GM18520 (cell line): ENCODE measurements around the gene RPGRIP1L.

Source experiments
- ATAC-seq: cut with Tn5 transposase; IDR thresholded peaks from one replicate; pipeline ENCODE4 v1.9.1; 2021; ENCODE audit not compliant: unreplicated experiment

The RPGRIP1L gene

DNA sequence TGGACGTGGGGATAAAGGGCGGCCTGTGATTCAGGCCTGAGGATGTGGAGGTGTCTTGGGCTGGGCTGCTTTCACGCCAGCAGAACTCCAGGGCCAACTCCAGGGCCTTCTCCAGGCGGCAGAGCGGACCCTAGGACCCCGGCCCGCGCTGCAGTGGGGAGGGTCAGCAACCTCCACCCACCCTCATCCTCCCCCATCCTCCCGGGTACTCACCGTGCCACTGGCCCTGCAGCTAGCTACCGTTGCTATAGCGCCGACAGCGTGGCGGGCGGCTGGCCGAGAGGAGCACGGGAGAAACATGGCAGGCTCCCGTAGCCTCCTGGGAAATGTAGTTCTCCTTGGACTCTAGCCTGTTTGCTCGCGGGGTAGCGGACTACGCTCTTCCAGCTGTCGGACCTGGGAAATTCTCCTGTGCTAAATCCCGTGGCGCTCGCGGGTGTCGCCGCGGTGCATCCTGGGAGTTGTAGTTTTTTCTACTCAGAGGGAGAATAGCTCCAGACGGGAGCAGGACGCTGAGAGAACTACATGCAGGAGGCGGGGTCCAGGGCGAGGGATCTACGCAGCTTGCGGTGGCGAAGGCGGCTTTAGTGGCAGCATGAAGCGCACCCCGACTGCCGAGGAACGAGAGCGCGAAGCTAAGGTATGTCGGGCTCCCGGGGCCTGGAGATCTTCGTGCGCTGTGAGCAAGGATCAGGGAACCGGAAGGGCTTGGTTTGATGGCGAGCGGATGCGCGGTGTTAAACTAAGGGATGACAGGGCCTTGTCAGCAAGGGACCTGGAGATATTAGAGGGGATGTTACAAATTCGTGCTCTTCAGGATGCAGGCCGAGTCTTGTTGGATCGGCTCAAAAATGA lies at the start of gene RPGRIP1L, which contains the start of gene FTO:
Gene RPGRIP1L (minus strand): TSS at position 270 of the 855 bp plus-strand sequence. CDS start 3,136 bp downstream, outside the sequence.
Gene FTO (plus strand): TSS at position 567 of the 855 bp plus-strand sequence.
- peak; percentile 98 for ATAC-seq

DNA sequence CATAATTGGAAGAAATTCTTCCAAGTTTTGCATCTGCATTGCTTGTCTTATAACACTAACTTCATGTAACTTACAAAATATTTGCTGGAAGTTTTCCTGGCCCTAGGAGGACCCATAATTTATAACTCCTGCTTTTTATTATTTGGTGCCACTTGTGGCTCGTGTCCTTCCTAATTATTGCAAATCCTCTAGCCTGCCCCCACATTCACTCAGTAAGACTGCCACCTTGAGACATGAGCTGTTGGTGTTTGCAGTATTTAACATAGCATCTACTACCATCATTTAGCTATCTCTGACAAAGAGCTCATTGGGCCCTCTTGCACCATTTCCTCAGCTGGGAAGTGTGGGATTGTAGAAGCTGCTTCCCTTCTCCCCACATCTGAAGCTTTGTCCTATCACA lies 49.8 kb upstream of the RPGRIP1L start:
- ATAC-seq = no peak

DNA sequence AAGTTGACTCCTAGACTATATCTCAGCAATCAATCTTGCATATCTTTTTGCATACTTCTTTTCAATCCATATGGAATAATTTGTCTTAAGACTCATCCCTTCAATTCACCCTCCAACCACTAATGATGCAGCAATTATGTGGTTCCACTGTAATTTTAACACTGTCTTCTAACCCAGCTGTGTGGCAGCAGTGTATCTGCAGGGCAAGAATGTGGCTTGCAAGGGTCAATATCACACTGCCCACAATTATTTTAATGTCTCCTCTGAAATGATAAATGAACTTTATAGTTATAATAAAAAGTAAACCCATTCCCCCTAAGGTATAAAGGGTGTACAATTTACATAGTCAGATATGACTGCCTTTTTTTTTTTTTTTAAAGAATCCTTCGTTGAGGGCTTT lies 48.9 kb upstream of the RPGRIP1L start:
- no peak for ATAC-seq

DNA sequence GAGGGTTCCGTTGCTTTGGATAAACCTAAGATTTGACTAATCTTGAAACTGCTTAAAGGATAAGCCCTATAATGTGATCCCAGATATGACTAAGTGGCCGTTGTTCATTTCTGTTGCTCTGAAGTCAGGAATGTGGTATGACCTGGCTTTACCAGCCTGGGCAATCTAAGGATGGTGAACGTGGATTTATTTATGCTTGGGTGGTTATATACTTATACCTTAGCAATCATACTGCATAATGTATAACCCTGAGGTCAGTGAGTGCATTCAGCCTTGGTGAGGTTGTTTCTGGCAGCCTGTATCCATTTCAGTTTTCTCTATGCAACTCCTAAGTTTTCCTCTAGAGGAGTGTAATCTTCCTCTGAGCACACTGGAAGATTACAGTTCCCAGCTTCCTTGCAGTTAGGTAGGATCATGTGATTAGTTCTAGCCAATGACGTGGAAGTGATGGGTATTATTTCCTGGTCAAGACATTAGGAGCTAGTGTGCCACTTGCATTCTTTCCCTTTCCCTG lies 42.2 kb upstream of the RPGRIP1L start:
- ATAC-seq = no peak

DNA sequence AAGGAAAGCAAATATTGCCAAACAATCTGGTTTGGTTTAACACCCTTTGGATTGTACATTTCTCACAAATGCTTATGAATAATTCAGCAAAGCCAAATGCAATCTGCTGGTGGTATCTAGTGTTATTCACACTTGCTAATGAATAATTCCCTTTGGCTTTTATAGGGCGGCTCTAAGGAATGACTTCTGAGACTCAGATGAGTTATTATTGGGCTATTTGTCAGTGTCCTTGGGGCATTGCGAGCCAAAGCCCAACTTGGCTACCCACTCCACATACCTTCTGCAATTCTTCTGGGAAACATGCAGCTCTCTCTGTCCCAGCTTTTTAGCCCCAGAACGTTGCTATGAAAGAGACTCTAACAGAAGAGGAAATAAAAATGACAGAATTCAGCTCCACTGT lies 41.4 kb upstream of the RPGRIP1L start:
- ATAC-seq = no peak

DNA sequence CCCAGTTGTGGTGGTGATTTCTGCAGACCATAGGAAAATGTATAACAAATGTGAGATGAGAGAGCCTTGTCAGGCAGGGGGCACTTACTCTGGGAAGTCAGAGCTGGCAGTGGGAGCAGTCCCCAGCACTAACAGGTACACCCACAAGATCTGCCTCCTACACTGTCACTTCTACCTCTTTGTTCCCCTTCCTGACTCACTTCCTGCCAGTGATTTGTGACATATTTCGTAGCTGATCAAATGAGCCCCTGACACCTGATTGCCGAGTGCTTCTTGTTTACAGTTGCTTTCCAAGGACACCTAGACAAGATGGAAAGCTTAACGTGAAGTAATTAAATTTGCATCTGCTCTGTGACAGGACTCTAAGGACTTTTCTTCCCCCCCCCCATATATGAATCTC lies 40.8 kb upstream of the RPGRIP1L start:
- ATAC-seq = no peak

DNA sequence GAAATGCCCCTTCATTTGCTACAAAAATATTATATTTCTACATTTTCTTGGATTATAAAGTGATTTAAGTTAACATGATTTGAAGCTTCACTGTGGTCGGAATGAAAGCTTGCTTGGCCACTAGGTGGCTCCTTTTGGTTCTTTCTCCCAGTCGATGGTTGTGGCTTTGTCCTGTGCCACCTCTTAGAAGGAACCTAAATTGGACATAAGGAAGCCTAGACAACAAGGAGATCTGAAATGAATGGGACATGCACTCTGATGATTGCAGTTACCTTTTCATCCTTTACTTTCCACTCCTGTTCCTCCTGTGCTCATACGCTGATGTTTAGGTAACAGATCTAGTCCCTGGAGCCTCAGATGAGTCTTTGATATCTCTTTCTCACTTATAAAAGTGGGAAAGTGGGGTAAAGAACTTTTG lies 39.5 kb upstream of the RPGRIP1L start:
- no peak for ATAC-seq

DNA sequence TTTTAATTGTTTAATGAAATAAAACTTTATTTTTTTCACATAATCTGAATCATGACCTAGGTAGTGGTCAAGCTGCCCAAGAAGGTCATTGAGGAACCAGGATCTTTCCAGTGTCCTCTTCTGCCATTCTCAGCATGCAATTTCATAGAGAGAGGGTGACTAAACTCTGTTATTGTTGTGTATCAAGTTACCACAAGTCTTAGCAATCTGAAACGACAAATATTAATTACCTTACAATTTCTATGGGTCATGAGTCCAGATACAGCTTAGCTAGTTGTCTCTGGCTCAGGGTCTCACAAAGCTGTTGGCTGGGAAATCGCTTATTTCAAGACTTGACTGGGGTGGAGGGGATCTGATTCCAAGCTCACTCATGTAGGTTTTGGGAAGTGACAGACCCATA lies 37.9 kb upstream of the RPGRIP1L start:
- no peak for ATAC-seq

DNA sequence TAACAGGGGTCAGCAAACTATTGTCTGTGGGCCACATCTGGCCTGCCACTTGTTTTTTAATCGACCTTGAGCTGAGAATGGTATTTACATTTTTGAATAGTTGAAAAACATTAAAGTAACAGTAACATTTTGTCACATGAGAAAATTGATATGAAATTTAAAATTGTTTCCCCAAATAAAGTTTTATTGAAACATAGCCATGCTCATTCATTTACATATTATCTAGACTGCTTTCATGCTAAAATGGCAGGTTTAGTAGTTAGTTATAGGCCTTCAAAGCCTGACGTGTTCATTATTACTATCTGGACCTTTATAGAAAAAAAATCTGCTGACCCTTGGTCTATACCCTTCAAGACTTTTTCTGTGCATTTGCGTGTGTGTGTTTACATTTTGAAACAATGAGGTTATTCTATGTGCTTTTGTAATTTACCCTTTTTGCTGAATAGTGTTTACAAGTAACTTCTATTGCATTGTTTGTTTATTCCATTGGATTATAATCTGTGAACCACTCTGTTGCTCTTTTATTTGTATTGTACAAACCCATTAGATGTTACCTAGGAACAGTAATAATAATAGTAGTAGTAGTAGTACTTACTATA lies 37.4 kb upstream of the RPGRIP1L start:
- ATAC-seq = no peak

DNA sequence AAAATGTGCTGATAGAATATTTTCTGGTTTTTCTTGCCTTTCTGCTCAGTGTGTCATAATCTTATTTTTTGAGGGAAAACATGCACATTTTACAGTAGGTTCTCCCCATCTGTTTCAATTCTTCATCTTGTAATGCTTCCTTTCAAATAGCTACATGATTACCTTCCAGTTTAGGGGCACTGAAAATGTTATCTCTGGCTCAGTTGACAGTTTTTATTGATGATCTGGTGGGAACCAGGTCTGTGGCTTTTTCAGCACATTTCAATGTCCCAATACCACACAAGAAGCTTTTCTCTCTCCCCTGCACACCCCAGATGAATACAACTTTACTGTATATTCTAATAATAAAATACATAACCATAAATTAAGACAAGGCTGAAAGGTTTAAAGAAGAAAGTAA lies 36.8 kb upstream of the RPGRIP1L start:
- no peak for ATAC-seq

DNA sequence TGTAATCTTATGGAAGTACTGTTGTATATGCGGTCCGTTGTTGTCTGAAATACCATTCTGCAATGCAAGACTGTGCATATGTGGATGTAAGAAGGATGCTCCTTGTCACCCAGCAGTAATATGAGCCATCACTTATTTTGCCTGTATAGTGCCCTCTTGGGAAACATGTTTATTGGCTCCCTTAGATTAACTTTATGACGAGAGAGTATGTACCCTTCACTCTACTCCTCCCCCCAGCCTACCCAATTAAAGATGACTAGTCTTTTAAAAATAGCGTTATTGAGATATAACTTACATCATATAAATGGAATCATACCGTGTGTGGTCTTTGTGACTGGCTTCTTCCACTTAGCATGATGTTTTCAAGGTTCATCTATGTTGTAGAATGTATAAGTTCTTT lies 33.9 kb upstream of the RPGRIP1L start:
- ATAC-seq = no peak

DNA sequence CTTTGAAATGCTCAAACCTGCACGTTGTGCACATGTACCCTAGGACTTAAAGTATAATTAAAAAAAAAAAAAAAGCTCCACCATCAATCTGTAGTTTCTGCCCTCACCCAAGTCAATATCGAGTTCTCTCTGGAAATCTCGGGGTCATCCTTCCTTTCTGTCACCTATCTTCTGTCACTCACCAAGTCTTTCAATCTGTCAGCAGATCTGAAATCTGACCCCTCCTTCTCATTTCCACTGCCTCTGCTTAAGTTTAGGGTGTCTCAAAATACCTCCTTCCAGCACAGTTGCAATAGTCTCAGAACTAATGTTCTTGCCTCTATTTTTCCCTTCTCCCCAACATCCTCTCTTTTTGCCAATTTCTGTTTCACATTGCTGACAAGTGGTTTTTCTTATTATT lies 32.6 kb upstream of the RPGRIP1L start:
- ATAC-seq = no peak

DNA sequence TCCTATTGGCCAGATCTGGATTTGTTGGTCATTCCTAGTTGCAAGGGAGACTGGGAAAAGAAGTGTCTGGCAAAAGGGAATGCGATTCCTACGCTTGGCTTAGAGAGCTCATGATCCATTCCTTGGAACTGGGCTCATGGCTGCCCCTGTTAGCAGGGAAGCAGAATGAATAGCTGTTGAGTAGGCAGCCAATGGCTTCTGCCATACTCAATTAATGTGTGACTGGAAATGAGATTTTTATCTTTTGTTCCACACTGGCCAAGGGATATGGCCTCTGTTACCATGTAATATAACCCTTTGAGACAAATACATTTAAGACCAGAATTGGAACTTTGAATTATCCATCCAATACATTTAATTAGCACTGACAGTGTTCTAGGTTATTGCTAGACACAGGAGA lies 31.2 kb upstream of the RPGRIP1L start:
- ATAC-seq = no peak

DNA sequence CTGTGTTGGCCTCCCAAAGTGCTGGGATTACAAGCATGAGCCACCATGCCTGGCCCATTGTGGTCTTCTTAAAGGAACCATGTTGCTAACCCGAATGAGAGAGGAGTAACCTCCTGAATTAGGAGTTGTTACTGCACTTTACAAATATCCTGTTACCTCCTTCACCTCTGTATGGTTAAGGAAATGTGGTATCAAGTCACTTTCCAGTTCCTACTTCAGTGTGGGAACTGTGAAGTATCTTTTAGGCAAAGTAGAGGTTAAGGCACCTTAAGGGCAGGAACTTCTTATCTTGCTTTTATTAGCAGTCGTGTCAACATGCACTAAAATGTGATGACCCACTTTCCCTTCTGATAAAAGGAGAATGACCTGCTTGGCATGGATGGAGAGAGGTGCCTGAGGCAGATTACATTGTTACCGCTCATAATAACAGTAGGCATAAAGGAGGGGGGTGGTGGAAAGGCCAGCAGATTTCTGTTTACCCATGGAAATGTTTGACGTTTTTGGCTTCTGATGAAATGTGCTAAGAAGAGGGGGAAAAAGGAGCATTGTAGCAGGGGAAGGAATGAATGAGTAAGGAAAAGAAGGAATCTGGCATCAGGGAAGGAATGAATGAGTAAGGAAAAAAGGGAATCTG lies 28.8 kb upstream of the RPGRIP1L start:
- no peak for ATAC-seq

DNA sequence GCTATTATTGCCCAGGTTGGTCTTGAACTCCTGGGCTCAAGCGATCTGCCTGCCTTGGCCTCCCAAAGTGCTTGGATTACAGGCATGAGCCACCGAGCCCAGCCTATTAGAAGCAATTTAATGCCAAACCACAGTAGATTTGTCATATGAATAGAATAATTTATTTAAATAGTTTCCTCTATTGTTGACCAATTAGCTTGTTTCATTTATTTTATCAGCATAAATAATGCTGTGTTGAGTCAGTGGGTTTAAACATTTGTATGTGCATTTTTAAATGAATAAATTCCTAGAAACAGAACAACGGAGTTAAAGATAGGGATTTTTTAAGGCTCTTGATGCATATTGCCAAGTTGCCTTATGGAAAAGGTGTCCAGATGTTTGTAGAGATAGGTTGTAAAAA lies 27.0 kb upstream of the RPGRIP1L start:
- no peak for ATAC-seq

DNA sequence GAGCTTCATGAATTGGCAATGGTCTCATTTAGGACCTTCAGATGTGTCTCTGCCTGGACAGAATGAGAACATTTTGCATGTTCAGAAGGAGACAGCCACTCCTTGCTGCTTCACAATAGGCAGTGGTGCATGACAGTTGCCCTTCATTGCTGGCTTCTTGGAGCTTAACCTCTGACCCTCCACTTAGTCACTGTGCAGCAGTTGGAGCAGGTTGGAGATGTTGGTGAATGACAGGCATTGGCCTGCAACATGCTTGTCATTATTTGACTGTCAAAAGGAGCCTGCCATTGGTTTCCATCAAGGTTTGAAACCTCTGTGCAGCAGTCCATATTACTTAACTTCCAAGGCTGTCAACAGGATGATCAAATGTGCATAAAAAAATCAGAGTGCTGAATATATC lies 23.0 kb upstream of the RPGRIP1L start:
- no peak for ATAC-seq

DNA sequence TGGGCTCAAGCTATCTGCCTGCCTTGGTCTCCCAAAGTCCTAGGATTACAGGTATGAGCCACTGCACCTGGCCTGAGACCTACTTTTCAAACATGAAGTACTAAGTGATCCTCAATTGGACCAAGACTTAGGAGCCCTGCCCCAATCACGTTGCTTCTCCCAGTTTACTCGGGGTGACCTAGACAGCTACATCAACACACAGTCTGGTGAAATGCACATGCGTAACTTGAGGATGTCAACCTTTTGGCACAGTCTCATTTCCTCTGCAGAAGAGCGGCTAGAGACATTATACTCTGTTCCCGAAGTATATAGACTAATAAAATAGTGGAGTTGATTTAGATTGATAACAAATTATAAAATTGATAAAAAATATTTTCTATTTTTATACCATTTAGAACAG lies 17.4 kb upstream of the RPGRIP1L start:
- no peak for ATAC-seq

DNA sequence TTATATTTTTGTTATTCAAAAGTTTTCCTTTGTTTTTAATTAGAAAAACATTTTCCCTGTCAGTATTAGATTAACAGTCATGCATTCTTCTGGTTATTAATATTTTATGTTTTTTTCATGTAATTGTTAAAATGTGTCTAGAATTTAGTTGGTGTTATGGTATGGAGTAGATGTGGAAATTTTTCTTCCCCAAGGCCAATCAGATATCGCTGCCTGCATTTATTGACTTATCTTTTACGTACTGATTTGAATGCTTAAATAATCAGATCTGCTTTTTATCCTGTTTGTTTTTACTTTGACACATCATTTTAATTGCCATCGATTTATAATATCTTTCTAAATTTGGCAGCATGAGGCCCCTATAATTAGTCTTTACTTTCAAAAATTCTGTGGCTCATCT lies 13.9 kb upstream of the RPGRIP1L start:
- ATAC-seq = no peak

DNA sequence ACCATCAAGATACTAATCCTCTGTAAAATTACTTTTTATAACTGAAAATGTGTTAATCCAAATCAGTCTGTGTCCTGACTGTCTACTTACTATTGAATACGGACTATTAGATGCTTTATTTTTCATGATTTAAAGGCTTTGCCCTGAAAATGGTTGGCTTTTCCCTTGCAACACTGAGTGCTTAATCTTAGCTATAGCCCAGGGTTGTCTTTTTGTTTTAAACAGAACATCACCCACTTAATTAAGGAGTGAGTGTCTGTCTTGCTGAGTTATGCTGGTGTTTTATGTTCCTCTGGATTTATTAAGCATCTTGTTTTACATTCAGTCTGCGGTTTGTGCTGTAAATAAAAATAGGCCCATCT lies 11.3 kb upstream of the RPGRIP1L start:
- ATAC-seq = no peak

DNA sequence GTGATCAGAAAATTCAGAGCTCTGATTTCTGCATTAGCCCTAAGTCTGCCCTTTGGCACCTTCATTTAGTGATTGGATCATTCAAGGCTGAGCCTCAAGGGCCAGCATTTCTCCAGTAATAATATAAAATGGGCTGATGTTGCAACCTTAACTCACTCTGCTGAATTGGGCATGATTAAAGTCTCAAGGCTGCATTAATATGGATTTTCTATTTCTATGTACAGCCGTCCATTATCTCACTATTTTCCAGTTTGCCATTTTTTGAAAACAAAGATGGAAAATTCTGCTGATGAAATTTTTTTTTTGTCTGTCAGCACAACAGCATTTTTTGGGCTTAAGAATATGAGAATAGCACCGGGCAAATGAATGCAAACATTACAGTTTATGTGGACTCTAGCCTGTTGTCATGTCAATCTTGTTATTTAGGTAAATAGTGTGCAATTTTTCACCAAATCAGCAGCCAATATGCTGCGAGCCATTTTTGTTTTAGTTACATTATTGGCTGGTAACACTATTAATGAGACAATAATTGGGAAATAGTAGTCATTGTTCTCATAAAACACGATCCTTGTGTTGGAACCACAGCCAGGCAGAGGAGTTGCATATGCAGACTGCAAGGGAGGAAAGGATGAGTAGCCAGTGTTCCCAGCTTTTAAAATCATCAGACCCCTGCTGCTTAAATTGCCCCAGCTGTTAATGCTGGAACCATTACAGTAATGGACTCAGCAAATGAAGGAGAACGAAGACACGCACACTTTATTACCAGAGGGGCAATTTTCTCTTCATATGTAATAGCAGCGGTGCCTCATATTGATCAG lies 10.8 kb upstream of the RPGRIP1L start:
- no peak for ATAC-seq
